Activated naive CD4-positive, alpha-beta T cell treated with anti-CD3 and anti-CD28 coated beads, Interleukin-2, amount 50 U/mL, for 16 hours (primary cell): ENCODE data around the gene RAB40C.
A peak's percentile ranks its signal among the peaks of the same experiment; 100 is the strongest.

ENCODE experiments used
- DNase-seq: peaks from one replicate; pipeline ENCODE4 v3.0.0-alpha.2; 2020

RAB40C gene

GRCh38 chr16:648781-649589 is 59.1 kb downstream of the RAB40C start, which contains the start of gene WDR90:
Gene WDR90, plus strand, starts transcription at chr16:649365. Its CDS starts 52 bp downstream, at chr16:649417.
- peak; percentile 94 for DNase-seq

DNA sequence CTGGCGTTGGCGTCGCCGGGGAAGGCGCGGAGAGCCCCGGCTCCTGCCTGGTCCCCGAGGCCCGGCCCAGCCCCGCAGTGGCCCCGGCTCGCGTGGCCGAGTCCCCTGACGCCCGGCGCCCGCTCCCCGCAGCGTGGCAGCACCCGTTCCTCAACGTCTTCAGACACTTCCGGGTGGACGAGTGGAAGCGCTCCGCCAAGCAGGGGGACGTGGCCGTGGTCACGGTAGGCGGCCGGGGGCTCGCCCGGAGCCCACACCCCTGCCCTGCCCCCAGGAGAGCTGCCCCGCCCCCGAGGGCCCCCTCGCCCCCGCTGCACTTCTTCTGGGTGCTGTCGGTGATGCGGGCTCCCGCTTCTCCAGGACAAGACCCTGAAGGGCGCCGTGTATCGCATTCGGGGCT is 59.8 kb downstream of the RAB40C start:
- DNase-seq: no peak

- DNase-seq: no peak
Measured at GRCh38 chr16:651844-652243, 62.0 kb downstream of the RAB40C start.

DNA sequence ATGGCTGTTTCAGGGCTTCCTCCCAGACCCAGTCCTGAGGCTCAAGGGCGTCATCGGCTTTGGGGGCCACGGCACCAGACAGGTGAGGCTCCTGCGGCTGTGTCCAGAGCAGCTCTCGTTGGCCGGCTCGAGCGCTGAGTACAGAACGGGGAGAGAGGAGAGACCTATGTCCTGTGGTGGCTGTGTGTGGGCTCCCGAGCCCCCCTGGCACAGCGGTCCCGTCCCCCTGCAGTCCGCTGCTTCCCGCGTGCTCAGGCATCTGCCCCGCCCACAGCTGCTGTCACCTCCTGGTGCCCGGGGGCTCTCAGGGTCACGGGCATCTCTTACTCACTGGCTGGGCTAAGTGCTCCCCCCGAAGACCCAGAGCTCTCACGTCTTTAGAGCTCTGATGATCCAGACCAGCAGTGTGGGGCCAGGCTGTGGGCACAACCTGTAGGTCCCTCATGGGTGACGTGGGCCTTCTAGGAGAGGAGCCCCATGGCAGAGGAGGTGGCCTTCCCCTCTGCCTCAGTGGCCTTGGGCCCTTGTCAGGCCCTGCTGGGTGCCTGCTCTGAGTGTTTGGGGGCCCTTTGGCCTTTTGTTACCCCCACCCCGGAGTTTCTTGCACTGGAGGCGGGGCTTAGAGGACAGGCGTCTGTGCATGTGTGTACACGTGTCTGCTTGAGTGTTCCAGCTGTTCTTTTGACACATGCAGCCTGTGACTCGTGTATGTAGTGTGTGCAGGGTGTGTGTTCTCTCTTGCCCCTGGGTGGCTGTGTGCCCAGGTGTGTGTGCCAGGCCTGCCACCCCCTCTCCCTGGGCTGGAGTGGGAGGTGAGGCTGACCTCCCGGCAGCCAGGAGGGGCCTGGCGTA is 62.8 kb downstream of the RAB40C start:
- DNase-seq: no peak

DNA sequence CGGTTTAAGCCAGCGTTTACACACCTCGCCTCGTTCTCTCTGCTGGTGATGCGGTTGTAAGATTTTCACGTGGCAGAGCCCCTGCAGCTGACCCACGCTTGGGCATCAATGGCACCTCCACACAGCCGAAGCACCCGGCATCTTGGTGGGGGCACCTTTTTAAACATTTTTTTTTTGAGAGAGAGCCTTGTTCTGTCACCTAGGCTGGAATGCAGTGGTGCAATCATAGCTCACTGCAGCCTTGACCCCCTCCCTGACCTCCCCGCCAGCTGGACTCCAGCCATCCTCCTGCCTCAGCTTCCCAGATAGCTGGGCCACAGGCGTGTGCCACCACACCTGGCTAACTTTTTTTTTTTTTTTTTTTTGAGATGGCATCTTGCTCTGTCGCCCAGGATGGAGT is 64.2 kb downstream of the RAB40C start:
- DNase-seq: no peak

DNA sequence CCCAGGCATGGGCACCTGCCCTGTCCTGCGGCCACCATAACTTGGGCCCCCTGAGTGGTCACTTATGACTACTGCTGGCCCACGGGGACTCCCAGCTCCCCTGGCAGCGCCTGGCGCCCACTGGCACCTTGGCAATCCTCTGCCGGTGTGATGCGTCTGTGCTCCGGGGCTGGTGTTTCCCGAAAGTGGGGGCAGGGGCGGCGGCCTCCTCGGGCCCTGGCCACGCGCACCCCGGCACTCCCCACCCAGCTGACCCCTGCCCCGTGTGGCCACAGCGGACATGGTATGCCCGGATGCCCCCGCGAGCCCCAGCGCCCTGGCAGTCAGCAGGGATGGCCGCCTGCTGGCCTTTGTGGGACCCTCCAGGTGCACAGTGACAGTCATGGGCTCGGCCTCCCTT is 67.6 kb downstream of the RAB40C start:
- no peak for DNase-seq

- no peak for DNase-seq
Measured at GRCh38 chr16:658679-659571, 69.1 kb downstream of the RAB40C start.

- no peak for DNase-seq
Measured at GRCh38 chr16:659618-660017, 69.8 kb downstream of the RAB40C start.

DNA sequence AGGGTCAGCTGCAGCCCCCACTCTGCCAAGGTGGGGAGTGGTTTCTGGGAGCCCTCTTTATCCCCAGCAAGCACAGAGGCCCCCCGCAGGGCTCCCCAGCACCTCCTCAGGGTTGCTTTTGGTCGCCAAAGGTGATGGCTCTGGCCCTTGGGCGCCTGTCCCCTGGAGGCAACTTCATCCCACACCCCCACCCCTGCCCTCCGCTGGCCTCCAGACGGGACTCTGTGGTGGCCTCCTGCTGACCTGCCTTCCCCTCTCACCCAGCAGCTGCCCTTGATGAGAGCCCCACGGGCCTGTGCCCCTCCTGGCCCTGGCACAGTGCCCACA is 70.2 kb downstream of the RAB40C start:
- DNase-seq: no peak

- DNase-seq: peak; percentile 69
Measured at GRCh38 chr16:660459-661183, 70.8 kb downstream of the RAB40C start.

- DNase-seq: no peak
Measured at GRCh38 chr16:661184-661821, 71.4 kb downstream of the RAB40C start.

GRCh38 chr16:662095-662494 is 72.2 kb downstream of the RAB40C start:
- DNase-seq: no peak

GRCh38 chr16:662597-662996 is 72.7 kb downstream of the RAB40C start:
- DNase-seq: no peak

DNA sequence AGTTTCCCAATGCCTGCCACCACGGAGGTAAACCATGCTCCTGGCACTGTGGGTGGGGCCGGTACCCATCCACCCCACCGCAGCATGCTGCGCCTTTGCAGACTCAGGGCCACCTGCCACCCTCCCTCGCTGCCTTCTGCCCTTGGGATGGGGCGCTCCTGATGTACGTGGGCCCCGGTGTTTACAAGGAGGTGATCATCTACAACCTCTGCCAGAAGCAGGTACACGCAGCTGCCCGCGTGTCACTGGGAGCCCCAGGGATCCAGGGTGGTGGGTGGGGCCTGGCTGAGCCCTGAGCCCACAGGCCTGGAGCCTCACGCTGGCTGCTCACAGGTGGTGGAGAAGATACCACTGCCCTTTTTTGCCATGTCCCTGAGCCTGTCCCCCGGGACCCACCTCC is 76.7 kb downstream of the RAB40C start:
- DNase-seq: no peak

- no peak for DNase-seq
Measured at GRCh38 chr16:667113-667779, 77.4 kb downstream of the RAB40C start.

DNA sequence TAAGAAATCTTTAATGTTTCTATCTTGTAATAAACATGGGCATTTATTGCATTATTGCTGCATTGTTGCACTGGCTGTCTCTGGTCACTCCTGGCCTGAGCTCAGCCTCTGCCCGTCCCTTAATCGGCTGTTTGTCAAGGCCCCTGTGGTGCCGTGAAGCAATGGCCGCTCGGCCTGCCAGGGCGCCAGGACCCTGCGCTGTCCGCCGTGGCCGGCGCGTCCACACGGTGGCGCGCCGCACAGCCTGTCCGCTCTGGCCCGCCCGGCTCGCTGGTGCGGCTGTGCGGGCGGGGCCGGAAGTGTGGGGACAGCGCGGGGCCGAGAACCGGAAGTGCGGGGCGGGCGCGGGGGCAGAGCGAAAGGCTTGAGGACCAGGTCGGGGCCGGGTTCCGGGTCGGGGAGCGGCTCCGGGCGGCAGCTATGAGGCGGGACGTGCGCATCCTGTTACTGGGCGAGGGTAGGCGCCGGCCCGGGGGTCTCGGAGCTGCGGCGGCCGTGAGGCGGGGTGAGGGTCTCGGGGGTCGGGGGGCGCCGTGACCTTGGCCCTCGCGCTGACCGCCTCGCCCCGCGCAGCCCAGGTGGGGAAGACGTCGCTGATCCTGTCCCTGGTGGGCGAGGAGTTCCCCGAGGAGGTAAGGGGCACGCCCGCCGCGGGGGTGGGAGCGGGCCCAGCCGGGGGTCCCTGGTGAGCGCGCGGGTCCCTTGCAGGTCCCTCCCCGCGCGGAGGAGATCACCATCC is 78.1 kb downstream of the RAB40C start, which contains the start of gene RHOT2:
Gene RHOT2, plus strand, starts transcription at position 353 of the 739 bp plus-strand sequence. Its CDS starts 68 bp downstream, at position 421.
- DNase-seq: peak; percentile 93

DNA sequence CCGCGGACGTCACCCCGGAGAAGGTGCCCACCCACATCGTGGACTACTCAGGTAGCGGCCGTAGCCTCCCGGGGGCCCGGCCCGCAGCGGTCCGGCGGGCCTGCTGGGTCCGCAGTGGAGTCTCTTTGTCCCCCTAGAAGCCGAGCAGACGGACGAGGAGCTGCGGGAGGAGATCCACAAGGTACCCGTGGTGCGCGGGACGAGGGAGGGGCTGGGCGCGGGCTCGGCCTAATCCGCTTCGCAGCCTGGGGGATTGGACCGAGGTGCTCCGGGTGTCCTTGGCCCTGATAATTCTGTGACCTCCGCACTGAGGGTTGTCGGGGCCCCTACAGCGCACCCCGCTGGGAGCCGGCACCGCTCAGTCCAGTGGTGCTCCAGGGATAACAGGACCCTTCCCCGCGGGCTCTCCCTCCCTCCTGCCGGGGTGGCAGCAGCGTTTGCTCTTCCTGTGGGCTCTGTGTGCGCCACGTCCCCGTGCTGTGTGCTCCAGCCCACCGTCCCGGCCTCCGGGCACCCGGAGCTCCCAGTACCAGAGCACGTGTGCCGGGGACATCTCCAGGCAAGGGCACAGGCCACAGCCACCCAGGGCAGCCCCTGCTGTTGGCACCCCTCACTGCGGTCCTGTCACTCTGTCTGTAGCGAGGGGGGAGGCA is 78.8 kb downstream of the RAB40C start:
- no peak for DNase-seq

DNA sequence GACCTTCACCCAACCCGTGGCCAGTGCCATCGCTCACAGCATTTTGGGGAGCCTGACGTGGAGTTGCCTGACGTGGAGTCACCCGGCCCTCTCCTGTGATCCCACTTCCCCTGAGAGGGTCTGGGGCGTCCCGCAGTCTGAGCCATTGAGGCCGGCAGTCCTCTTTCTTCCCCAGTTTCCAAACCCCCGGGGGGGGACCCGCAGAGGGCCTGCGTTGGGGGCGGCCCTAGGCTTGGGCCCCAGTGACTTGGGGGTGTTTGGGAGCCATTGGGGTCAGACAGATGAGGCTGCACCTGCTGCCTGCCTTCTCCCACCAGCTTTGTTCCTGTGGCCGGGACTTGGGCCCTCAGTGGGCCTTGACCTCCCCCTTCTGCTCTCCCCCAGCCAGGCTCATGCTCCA is 79.8 kb downstream of the RAB40C start:
- DNase-seq: no peak

DNA sequence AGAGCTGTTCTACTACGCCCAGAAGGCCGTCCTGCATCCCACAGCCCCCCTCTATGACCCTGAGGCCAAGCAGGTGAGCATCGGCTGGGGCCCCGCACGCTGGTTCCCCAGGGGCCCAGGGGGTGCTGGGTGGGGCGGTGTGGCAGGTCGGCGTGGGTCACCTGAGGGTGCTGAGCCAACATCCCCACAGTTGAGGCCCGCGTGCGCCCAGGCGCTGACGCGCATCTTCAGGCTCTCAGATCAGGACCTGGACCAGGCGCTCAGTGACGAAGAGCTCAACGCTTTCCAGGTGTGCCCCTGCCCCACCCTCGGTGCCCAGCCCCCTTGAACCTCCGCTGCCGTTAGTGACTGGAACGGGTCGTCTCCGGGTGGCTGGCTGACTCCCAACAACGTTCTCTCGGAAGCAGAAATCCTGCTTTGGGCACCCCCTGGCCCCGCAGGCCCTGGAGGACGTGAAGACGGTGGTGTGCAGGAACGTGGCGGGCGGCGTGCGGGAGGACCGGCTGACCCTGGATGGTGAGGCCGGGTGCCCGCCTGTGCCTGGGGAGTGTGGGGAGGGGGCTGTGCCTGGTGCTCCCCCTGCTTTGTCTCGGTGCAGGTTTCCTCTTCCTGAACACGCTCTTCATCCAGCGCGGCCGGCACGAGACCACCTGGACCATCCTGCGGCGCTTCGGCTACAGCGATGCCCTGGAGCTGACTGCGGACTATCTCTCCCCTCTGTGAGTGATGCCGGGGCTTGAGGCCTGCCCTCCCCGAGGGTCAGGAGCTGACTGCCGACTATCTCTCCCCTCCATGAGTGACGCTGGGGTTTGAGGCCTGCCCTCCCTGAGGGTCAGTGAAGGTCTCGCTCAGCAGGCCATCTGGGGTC is 80.9 kb downstream of the RAB40C start:
- DNase-seq: no peak
